Activated effector memory CD4-positive, alpha-beta T cell treated with Interleukin-2 at 50 U/mL for 16 hours (primary cell): ENCODE results near the gene SLC5A1.
"Not testable (repeated sequence)": the region's sequence is repeated elsewhere in the genome, so short reads cannot be mapped to it uniquely, and the experiment has no call there.

Experiments
- DNase-seq: peaks from one replicate; pipeline ENCODE4 v3.0.0-alpha.2; 2020

Gene SLC5A1

GRCh38 chr22:32150647-32151046 lies 107.6 kb downstream of the SLC5A1 start:
- not testable (repeated sequence) for DNase-seq

DNA sequence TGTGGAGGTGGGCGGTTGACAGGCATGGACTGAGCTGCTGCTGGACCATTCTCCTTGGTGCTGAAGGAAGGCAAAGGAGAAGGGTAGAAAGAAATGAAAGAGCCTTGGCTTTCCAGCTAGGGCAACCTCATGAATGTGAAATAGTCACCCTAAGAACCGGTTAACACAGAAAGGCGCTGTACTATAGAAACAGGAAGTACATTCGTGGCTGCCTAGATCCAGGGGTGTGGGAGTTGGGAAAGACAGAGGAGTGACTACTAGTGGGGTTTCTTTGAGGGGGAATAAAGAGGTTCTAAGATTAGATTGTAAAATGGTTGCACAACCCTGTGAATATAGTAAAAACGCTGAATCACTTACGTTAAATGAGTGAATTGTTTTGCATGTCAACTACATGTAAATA lies 108.6 kb downstream of the SLC5A1 start:
- not testable (repeated sequence) for DNase-seq

GRCh38 chr22:32154727-32155126 lies 111.7 kb downstream of the SLC5A1 start:
- DNase-seq: not testable (repeated sequence)

- DNase-seq: not testable (repeated sequence)
Measured at GRCh38 chr22:32157632-32158031, 114.6 kb downstream of the SLC5A1 start.

DNA sequence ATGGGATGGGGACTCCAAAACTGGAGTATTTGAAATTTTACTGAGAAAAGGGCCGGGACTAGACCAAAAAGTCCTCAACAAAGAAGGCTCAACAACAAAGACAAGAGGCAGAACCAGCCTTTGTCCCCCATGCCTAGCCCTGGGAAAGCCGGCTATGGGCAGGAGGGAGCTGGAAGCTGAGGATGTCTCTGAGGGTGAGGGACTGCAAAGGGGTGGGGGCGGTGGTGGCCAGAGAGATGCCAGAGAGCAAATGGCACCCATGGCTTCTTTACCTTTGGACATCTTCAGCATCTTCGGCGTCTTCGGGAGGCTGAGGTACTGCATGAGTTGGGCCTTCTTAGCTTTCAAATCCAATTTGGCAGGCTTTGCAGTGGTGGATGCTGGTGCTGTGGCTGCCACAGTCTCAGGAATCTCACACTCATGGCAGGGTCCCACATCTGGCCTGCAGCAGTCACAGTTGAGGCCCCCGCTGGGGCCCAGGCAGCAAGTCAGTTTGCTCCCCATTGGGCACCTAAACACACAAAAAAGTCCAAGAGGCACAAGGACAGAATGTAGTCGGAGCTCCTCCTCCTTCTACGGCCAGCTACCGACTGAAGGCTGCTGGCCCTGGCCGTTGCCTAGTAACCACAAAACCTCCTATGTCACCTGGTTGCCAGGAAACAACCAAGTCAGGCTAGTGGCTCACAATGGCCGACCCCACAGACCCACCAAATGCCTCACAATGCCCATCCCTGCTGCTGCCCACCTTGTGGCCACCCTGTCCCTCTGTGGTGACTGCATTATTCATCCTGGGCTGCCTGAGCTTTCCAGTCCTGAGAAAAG lies 115.9 kb downstream of the SLC5A1 start, which contains the start of gene C22orf42:
C22orf42 (minus strand) TSS at position 592 of the 822 bp plus-strand sequence; CDS start at position 504, 88 bp downstream.
- no peak for DNase-seq

DNA sequence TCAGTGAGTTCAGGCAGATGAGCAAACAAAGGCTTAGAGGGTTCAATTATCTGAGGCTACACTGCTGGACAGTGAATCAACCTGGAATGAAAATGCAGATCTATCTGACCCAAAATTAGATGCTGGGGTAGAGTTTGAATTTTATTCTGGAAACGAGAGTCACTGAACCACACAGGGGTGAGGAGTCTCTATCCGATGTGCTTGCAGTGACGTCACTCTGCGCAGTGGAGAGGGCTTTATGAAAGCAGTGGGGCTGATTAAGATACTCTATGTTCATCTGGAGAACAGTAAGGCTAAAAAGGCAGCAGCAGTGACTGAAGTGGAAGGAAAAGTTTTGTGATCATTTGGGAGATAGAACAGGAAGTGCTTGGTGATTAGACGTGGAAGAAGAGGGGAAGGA lies 117.3 kb downstream of the SLC5A1 start:
- DNase-seq: not testable (repeated sequence)
